Activated naive CD8-positive, alpha-beta T cell treated with anti-CD3 and anti-CD28 coated beads, Interleukin-2, amount 10 ng/mL, durations not matched to agents 7 days and 5 days (primary cell): ENCODE measurements around the gene ATP8A2. TPM values are rescaled to one million over a fixed set of nuclear protein-coding genes. Genes with fewer than 3 reads are reported as not detected.

Experiments used
- ATAC-seq: fragments of 150-1000 bp; cut with Tn5 transposase; one replicate; pipeline ENCODE4 v1.10.0; 2021; ENCODE audit warnings: low read depth, moderate library complexity
- POLR2A ChIA-PET: fragments of 350-600 bp; sonication (Branson Sonifier 250); formaldehyde crosslinking; loops from one replicate; lab custom pipeline; 2021; ENCODE audit warnings: antibody characterized with exemption; lab: Charles Lee
- DNase-seq: peaks from one replicate; pipeline ENCODE4 v3.0.0; 2021
- H3K27ac Mint-ChIP-seq: one replicate; pipeline ENCODE4 v1.8.0; 2022; ENCODE audit warnings: mild to moderate bottlenecking, mixed read lengths
- H3K27me3 Mint-ChIP-seq: one replicate; pipeline ENCODE4 v1.8.0; 2022; ENCODE audit warnings: mild to moderate bottlenecking, moderate library complexity, mixed read lengths
- H3K36me3 Mint-ChIP-seq: one replicate; pipeline ENCODE4 v1.8.0; 2021; ENCODE audit warnings: mild to moderate bottlenecking, mixed read lengths
- H3K4me1 Mint-ChIP-seq: one replicate; pipeline ENCODE4 v1.8.0; 2021; ENCODE audit warnings: mixed read lengths
- H3K4me3 Mint-ChIP-seq: one replicate; pipeline ENCODE4 v1.8.0; 2022; ENCODE audit warnings: mild to moderate bottlenecking, moderate library complexity, mixed read lengths
- H3K9me3 Mint-ChIP-seq: one replicate; pipeline ENCODE4 v1.8.0; 2021; ENCODE audit warnings: mixed read lengths
- total RNA-seq, 2 experiments: library from RNA; stranded (reverse); gene quantifications; one replicate each; pipeline ENCODE4 v1.2.3, GENCODE V29; 2021

The ATP8A2 gene
- total RNA-seq, 2 experiments from 2014 or later = 1.4 to 1.7 TPM

DNA sequence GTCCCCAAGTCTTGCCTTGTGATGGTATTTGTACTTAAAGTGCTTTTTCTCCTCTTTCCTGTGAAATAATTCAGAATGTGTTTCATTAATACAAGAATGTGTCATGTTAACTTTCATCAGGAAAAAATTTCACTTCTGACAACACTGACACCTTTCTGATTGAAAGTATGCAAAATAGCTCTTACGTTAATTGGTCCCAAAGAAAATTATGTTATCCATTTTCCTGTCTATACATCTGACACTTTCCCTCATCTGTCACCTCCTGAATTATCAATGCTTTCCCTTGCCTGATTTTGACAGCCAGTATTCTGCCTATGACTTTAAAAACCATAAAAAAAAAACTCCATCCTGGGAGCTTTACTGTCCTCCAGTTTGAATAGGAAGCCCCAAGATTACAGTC is 336.5 kb downstream of the ATP8A2 start:
- H3K4me1 Mint-ChIP-seq = no peaks in the 10 kb centered on the region
- H3K27ac Mint-ChIP-seq = no peak overlapping the region
- H3K9me3 Mint-ChIP-seq = no peaks in the 10 kb centered on the region
- H3K4me3 Mint-ChIP-seq = no peak overlapping the region
- POLR2A ChIA-PET = no interaction called here
- no peaks in the 10 kb centered on the region for H3K36me3 Mint-ChIP-seq
- DNase-seq (no peak), ATAC-seq (no peak)
- peaks cover 16% of the 10 kb centered on the region for H3K27me3 Mint-ChIP-seq

DNA sequence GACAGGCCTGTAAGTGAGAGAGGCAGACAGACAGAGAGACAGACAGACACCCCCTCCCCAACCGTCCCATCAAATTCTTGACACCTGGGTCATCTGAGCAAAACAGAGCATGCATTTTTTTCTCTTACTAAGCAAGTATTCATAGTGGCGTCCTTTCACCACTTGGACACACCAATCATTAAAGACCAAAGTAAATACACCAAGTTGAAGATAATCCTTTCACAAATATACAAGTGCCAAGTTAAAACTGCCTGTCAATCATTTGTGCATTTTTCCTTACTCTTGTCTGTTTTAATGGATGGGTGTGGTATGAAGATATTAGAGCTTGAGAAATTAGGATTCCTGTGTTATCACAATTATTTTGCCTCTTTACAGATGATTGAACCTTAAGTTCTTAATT is 337.3 kb downstream of the ATP8A2 start:
- Mint-ChIP-seq H3K27ac (no peak overlapping the region), H3K4me1 (no peaks in the 10 kb centered on the region), H3K4me3 (no peak overlapping the region), H3K9me3 (no peaks in the 10 kb centered on the region), H3K36me3 (no peaks in the 10 kb centered on the region), H3K27me3 (peaks cover 19% of the 10 kb centered on the region)
- no peak for DNase-seq
- no peak for ATAC-seq
- POLR2A ChIA-PET = no interaction called here

DNA sequence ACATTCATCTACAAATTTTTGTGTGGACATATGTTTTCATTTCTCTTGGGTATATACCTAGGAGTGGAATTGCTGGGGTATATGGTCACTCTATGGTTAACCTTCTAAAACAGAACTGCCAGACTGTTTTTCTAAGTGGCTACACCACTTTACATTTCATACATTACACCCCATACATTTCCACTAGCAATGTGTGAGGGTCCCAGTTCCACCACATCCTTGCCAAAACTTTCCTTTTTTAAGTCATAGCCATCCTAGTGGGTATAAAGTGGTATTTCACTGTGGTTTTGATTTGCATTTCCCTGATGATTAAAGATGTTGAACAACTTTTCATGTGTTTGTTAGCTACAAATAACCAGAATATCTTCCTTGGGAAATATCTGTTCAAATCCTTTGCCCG is 344.0 kb downstream of the ATP8A2 start:
- no peak for ATAC-seq
- Mint-ChIP-seq H3K27me3 (peaks cover 21% of the 10 kb centered on the region), H3K4me3 (no peak overlapping the region), H3K36me3 (no peaks in the 10 kb centered on the region), H3K9me3 (peaks cover 6% of the 10 kb centered on the region), H3K27ac (no peak overlapping the region), H3K4me1 (no peaks in the 10 kb centered on the region)
- DNase-seq = no peak
- POLR2A ChIA-PET = no interaction called here

GRCh38 chr13:25717666-25718197 is 346.0 kb downstream of the ATP8A2 start:
- POLR2A ChIA-PET = no interaction called here

DNA sequence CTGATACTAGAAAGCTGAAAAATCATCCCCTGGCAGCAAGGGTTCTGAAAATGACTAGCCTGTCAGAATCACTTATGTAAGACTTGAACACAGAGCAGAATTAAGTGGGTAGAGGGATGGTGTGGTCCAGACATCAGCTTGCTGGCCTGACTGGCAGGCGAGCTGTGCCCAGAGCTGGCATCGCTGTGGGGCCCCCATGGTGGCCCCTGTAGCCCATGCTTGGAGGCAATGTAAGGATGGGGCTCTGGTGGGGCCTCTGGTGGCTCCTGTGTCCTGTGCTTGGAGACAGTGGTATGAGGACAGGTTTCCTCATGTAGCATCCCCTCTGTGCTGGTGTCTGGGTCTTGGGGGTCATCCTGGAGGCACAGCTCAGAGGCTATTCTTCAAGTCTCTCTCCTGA is 347.9 kb downstream of the ATP8A2 start:
- Mint-ChIP-seq H3K36me3 (no peaks in the 10 kb centered on the region), H3K27ac (no peak overlapping the region), H3K4me3 (no peak overlapping the region), H3K4me1 (peaks cover 3% of the 10 kb centered on the region), H3K27me3 (peaks cover 8% of the 10 kb centered on the region), H3K9me3 (peaks cover 10% of the 10 kb centered on the region)
- POLR2A ChIA-PET = no interaction called here
- DNase-seq (no peak), ATAC-seq (no peak)

More at GRCh38 chr13:25717666-25718197, 346.0 kb downstream of the ATP8A2 start:
- Mint-ChIP-seq H3K36me3 (no peaks in the 10 kb centered on the region), H3K4me3 (no peak overlapping the region), H3K27ac (no peak overlapping the region), H3K4me1 (no peaks in the 10 kb centered on the region), H3K9me3 (peaks cover 6% of the 10 kb centered on the region), H3K27me3 (peaks cover 19% of the 10 kb centered on the region)
- DNase-seq = no peak
- no peak for ATAC-seq

- ATAC-seq (no peak), DNase-seq (no peak)
- peaks cover 4% of the 10 kb centered on the region for H3K27me3 Mint-ChIP-seq
- H3K36me3 Mint-ChIP-seq = no peaks in the 10 kb centered on the region
- H3K27ac Mint-ChIP-seq = no peak overlapping the region
- H3K9me3 Mint-ChIP-seq = peaks cover 4% of the 10 kb centered on the region
- POLR2A ChIA-PET = no interaction called here
- H3K4me1 Mint-ChIP-seq = peaks cover 5% of the 10 kb centered on the region
- no peak overlapping the region for H3K4me3 Mint-ChIP-seq
Observed at GRCh38 chr13:25722893-25723292, 351.1 kb downstream of the ATP8A2 start.

GRCh38 chr13:25725104-25725503 is 353.3 kb downstream of the ATP8A2 start:
- DNase-seq (no peak), ATAC-seq (no peak)
- no peak overlapping the region for H3K27ac Mint-ChIP-seq
- peaks cover 11% of the 10 kb centered on the region for H3K27me3 Mint-ChIP-seq
- POLR2A ChIA-PET = no interaction called here
- H3K4me1 Mint-ChIP-seq = peaks cover 5% of the 10 kb centered on the region
- no peak overlapping the region for H3K4me3 Mint-ChIP-seq
- peaks cover 4% of the 10 kb centered on the region for H3K9me3 Mint-ChIP-seq
- H3K36me3 Mint-ChIP-seq = no peaks in the 10 kb centered on the region

- H3K27me3 Mint-ChIP-seq = peaks cover 13% of the 10 kb centered on the region
- DNase-seq (no peak), ATAC-seq (no peak)
- no peak overlapping the region for H3K27ac Mint-ChIP-seq
- H3K36me3 Mint-ChIP-seq = no peaks in the 10 kb centered on the region
- no peak overlapping the region for H3K4me3 Mint-ChIP-seq
- H3K9me3 Mint-ChIP-seq = peaks cover 4% of the 10 kb centered on the region
- H3K4me1 Mint-ChIP-seq = peaks cover 5% of the 10 kb centered on the region
- POLR2A ChIA-PET = no interaction called here
Observed at GRCh38 chr13:25727250-25727649, 355.5 kb downstream of the ATP8A2 start.

- Mint-ChIP-seq H3K27me3 (peaks cover 13% of the 10 kb centered on the region), H3K4me1 (peaks cover 5% of the 10 kb centered on the region), H3K27ac (no peak overlapping the region), H3K36me3 (no peaks in the 10 kb centered on the region), H3K4me3 (no peak overlapping the region), H3K9me3 (peaks cover 4% of the 10 kb centered on the region)
- POLR2A ChIA-PET = no interaction called here
- ATAC-seq (no peak), DNase-seq (no peak)
Observed at GRCh38 chr13:25727810-25728209, 356.0 kb downstream of the ATP8A2 start.

DNA sequence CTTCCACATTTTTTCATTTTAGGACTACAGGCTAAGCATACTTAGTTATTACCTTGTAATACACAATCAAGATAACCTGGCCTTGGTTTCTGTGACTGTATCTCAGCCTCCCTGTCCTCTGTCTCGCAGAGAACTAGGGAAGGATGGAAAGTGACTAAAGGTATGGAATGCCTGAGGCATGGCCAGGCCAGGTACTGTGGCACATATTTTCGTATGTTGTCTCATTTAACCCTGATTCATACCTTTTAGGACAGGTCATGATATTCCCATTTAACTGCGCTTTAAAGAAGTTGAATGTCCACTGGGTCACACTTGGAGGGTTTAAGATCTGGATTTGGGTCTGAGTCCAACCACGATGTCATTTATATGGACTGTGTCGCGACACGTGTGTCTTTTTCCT is 357.4 kb downstream of the ATP8A2 start:
- ATAC-seq (no peak), DNase-seq (no peak)
- Mint-ChIP-seq H3K27me3 (peaks cover 11% of the 10 kb centered on the region), H3K4me3 (no peak overlapping the region), H3K27ac (no peak overlapping the region), H3K9me3 (peaks cover 2% of the 10 kb centered on the region), H3K4me1 (peaks cover 5% of the 10 kb centered on the region), H3K36me3 (no peaks in the 10 kb centered on the region)
- POLR2A ChIA-PET = no interaction called here

- Mint-ChIP-seq H3K27ac (no peak overlapping the region), H3K4me3 (no peak overlapping the region), H3K27me3 (peaks cover 11% of the 10 kb centered on the region), H3K4me1 (no peaks in the 10 kb centered on the region), H3K36me3 (no peaks in the 10 kb centered on the region), H3K9me3 (no peaks in the 10 kb centered on the region)
- DNase-seq (no peak), ATAC-seq (no peak)
- POLR2A ChIA-PET = no interaction called here
Observed at GRCh38 chr13:25731037-25731436, 359.3 kb downstream of the ATP8A2 start.

DNA sequence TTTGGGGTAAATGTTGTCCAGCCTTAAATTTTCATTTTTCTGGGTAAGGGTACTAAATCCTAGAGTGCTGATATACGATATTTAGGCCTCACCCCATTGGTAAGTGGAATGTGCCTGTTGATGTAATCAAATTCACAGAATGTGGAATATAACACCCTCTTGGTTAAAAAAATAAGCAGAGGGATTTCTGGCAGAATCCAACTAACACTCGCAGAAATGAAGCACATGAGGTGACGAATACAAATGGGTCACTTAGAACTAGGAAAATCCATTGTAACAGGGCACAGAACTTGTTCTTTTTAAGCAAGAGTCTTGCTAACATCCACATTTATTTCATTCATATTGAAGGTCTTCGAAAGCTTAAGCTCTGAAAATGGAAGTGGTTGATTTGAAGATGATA is 359.8 kb downstream of the ATP8A2 start:
- no peak overlapping the region for H3K4me3 Mint-ChIP-seq
- H3K36me3 Mint-ChIP-seq = no peaks in the 10 kb centered on the region
- no peaks in the 10 kb centered on the region for H3K9me3 Mint-ChIP-seq
- POLR2A ChIA-PET = no interaction called here
- no peaks in the 10 kb centered on the region for H3K4me1 Mint-ChIP-seq
- no peak overlapping the region for H3K27ac Mint-ChIP-seq
- peaks cover 11% of the 10 kb centered on the region for H3K27me3 Mint-ChIP-seq
- no peak for DNase-seq
- ATAC-seq = no peak

GRCh38 chr13:25732111-25732865 is 360.5 kb downstream of the ATP8A2 start:
- POLR2A ChIA-PET = no interaction called here
- no peak for ATAC-seq
- no peak overlapping the region for H3K27ac Mint-ChIP-seq
- no peak overlapping the region for H3K4me3 Mint-ChIP-seq
- no peak for DNase-seq
- peaks cover 2% of the 10 kb centered on the region for H3K4me1 Mint-ChIP-seq
- no peaks in the 10 kb centered on the region for H3K9me3 Mint-ChIP-seq
- H3K27me3 Mint-ChIP-seq = peaks cover 11% of the 10 kb centered on the region
- no peaks in the 10 kb centered on the region for H3K36me3 Mint-ChIP-seq

GRCh38 chr13:25733001-25733491 is 361.3 kb downstream of the ATP8A2 start:
- peaks cover 9% of the 10 kb centered on the region for H3K27me3 Mint-ChIP-seq
- no peak overlapping the region for H3K27ac Mint-ChIP-seq
- no peak for DNase-seq
- no peak for ATAC-seq
- H3K4me1 Mint-ChIP-seq = peaks cover 5% of the 10 kb centered on the region
- H3K4me3 Mint-ChIP-seq = no peak overlapping the region
- H3K9me3 Mint-ChIP-seq = no peaks in the 10 kb centered on the region
- POLR2A ChIA-PET = no interaction called here
- no peaks in the 10 kb centered on the region for H3K36me3 Mint-ChIP-seq
